Stimulated activated naive CD8-positive, alpha-beta T cell treated with anti-CD3 and anti-CD28 coated beads, Interleukin-15, Interleukin-2, amounts not matched to agents 100 U/mL and 50 U/mL, for 24 hours (primary cell): Measurements from ENCODE around the gene IL4R.

ENCODE experiments used
- ATAC-seq: fragments of 150-1000 bp; cut with Tn5 transposase; one replicate; pipeline ENCODE4 v1.10.0; 2021
- DNase-seq: peaks from one replicate; pipeline ENCODE4 v3.0.0; 2021

Gene IL4R

DNA sequence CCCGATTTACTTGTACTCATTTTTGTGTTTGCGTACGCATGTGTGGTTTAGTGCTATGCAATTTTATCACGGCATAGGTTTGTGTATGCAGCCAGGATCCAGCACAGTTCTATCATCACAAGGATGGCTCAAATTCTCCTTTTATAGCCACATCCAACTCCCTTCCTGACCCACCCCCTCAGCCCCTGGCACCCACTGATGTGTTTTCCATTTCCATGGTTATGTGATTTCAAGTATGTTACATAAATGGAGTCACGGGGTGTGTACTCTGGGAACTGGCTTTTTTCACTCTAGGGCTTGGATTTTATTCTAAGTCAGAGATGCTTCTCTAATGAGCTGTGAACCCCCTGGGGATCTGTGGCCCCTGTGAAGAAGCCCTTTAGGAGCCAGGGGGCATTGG lies 16.8 kb downstream of the IL4R start:
- DNase-seq (no peak), ATAC-seq (no peak)

DNA sequence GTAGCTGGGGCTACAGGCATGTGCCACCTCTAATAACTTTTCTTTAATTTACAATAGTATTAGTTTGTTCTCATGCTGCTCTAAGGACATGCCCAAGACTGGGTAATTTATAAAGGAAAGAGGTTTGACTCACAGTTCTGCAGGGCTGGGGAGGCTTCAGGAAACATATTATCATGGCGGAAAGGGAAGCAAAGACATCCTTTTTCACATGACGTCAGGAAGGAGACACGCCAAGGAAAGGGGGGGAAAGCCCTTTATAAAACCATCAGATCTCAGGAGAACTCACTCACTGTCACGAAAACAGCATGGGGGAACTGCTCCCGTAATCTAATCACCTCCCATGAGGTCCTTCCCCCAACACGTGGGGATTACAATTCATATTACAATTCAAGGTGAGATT lies 18.3 kb downstream of the IL4R start:
- DNase-seq (no peak), ATAC-seq (no peak)

DNA sequence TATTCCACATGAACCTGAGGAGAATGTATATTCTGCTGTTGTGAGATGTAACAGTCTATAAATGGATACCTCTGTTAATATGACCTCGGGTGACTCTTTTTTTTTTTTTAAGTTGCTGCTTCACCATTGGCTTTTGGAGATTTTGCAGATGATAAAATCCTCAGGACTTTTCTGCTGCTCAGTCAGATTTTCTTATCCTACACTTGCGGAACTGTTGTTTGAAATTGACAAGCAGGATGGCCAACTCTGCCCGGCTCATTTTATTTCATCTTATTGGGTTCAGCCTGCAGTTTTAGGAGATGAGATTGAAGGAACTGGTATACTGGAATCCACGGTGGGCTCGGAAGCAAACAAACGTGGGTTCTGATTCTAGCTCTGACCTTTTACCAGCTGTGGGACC lies 19.3 kb downstream of the IL4R start:
- DNase-seq (no peak), ATAC-seq (no peak)

DNA sequence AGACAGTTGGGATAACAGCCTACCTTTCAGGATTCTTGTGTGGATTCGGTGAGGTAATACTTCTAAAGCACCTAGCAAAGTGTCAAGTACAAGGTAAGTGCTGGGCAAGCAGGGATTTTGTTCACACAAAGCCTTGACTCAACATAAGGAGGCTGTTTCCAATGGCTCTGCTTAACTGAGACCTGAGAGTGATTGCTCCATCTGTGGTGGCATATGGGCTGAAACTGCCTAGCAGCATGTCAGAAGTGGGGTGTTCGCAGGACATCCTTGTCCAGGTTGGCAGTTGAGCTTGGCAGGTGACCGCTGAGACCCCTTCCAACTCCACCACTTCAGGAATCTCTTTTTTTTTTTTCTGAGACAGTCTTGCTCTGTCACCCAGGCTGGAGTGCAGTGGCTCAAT lies 19.8 kb downstream of the IL4R start:
- ATAC-seq (no peak), DNase-seq (no peak)

DNA sequence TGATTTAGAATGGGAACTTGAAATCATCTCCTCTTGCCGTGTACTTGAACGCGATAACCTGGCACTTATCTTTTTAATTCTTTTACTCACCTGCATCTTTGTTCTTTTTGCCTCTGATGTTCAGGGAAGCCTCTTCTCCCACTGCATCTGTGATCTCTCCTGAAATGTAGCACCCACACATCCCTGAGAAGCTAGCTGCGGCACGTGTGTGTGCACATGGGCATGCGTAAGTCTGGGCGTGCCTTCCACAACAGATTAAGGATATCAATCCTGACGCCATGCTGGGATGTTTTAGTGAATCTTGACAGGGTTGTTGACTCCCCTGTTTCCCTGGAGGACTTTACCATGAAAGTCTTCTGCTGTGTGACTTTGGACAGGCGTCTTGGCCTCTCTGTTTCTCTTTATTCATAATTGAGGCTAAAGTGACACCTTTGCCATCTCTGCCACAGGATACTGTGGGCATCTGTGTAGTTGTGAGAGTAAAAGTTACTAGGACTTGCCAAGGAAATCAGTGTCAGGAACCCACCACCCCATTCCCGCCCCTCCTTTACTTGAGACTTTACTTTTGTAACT lies 20.5 kb downstream of the IL4R start:
- ATAC-seq = no peak
- no peak for DNase-seq

DNA sequence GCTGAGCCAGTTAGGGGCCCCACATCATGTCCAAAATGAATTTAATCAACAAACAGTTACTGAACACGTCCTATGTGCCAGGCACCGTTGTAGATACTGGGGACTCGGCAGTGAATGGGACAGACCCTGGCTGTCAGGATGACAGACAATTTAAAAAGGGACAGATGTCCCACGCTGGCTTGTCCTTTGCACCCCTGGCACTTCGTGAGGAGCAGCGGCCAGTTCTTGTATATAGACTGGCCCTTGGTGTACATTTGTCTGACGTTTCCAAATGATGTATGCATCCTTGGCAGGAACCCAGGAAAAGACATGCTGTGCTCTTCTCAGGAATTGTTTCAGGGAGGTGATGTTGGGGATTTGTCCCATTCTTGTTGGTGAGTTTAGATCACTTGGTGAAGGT lies 21.1 kb downstream of the IL4R start:
- DNase-seq (no peak), ATAC-seq (no peak)

DNA sequence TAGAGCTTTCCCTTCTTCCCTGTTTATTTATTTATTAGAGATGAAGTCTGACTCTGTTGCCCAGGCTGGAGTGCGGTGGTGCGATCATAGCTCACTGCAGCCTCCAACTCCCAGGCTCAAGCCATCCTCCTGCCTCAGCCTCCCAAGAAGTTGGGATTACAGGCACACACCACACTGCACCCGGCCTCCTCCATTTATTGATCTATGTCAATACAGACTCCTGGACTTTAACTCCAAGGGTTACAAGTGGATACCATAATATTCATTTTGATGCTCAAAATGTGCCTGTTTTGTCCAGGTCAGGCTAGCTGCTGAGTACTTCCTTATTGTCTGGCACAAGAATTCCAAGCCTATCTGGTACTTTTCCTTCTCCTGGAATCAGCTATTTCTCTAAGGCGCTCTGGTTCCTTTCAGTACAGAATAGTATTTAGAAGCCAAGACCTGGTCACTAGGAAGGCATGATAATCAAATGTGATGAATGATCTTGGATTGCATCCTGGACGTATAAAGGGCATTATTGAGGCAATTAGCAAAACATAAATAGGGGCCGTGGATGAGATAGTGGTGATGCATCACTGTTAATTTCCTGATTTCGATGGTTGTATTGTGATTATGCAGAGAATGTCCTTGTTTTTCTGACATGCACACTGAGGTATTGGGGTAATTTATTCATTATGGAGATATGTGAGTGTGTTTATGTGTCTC lies 21.7 kb downstream of the IL4R start:
- ATAC-seq (no peak), DNase-seq (no peak)

DNA sequence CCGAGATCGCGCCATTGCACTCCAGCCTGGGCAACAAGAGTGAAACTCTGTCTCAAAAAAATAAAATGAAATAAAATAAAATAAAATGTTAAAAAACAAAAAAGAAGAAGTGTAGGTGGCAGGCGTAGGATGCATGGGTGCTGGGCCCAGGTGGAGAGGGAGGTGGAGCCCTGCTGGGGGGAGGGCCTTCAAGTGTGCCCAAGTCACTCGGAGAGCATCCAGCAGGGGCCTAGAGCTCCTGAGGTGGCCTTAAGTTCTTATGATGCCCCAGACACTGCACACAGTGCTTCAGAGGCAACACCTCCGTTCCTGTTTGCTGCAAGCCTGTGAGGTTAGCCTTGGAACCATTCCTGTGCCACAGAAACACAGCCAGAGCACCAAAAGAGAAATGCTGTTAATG lies 23.2 kb downstream of the IL4R start:
- ATAC-seq (no peak), DNase-seq (no peak)

DNA sequence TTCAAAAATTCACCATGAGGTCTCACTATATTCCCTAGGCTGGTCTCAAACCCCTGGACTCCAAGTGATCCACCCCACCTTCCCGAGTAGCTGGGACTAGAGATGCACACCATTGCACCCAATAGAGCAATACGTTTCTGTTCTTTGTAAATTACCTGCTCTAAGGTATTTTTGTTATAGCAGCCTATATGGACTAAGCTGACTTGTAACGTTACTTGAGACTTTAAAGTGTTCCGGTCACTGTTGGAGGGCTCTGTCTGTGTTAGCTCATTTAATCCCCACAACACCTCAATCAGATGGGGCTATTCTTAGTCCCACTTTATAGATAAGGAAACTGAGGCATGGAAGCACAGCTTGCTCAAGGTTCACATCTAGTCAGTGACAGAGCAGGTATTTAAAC lies 25.4 kb downstream of the IL4R start:
- DNase-seq = no peak
- no peak for ATAC-seq

DNA sequence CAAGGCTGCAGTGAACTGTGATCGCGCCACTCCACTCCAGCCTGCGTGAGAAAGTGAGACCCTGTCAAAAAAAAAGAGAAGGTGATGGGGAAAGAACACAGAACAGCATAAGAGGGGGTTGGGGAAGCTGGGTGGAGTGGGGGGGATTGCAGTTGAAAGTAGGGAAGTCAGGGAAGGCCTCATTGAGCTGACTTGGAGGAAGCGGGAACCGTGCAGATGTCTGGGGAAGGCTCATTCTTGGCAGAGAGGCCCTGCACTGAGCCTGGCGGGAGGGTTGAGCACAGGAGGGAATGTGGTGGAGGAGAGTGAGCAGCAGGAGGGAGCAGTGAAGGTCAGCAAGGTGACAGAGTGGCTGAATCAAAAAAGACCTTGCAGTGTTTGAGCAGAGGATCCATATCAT lies 26.9 kb downstream of the IL4R start:
- ATAC-seq (no peak), DNase-seq (no peak)

DNA sequence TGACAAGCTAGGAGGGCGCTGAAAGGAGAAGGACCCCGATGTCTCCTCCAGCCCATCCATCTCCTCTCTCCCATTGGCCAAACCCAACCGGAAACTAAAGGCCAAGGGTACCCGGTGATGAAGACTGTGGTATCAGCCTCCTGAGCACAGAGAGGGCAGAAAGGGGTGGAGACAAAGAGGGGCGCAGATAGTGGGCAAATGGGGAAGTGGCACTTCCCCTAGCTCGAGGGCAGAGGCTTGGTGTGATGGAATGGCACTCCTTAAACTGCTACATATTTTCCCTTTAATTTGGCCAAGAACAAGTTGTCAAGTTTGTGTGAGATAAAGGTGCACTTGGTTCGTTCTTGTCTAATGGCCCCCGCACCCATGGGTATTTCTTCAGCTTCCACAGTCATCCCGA lies 27.8 kb downstream of the IL4R start:
- no peak for DNase-seq
- no peak for ATAC-seq

DNA sequence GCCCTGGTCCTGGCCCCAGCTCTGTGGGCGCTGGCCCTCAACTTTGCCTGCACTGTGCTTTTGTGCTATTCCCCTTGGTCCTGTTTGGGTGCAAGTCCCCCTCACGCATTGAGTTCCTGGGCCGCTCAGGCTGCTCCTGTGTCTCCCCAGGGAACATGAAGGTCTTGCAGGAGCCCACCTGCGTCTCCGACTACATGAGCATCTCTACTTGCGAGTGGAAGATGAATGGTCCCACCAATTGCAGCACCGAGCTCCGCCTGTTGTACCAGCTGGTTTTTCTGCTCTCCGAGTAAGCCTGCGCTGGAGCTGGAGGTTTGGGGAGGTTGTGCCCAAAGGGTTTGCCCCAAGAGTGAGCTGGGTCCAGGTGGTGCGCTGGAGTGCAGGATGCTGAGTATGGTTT lies 28.2 kb downstream of the IL4R start:
- ATAC-seq (no peak), DNase-seq (no peak)

DNA sequence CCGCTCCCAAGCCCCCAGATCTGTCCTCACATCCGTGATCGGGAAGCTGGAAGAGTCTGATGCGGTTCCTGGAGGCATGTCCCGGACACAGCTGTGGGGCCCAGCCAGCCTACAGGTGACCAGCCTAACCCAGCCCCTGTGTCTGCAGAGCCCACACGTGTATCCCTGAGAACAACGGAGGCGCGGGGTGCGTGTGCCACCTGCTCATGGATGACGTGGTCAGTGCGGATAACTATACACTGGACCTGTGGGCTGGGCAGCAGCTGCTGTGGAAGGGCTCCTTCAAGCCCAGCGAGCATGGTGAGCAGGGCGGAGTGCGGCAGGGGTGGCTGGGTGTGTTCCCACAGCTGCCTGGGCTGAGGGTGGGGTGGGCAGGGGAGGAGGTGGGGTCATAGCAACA lies 30.9 kb downstream of the IL4R start:
- ATAC-seq (no peak), DNase-seq (no peak)

DNA sequence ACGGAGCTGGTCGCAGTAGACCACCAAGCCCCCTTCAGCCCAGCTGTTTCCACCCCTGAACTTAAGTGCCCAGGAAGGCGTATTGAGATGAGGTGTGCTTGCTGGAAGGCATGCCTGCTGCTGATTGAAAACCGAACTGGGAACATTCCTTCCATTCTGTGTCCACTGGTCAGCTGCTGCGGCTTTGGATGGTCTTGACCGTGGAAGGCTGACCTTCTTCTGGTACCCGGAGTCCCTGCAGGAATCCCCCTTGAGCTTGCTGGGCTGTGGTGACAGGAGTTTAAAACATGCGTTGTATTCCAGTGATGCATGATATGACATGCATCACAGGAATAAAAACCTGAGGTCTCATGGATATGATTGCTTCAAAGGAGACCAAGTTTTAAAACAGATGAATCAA lies 31.4 kb downstream of the IL4R start:
- ATAC-seq (no peak), DNase-seq (no peak)

DNA sequence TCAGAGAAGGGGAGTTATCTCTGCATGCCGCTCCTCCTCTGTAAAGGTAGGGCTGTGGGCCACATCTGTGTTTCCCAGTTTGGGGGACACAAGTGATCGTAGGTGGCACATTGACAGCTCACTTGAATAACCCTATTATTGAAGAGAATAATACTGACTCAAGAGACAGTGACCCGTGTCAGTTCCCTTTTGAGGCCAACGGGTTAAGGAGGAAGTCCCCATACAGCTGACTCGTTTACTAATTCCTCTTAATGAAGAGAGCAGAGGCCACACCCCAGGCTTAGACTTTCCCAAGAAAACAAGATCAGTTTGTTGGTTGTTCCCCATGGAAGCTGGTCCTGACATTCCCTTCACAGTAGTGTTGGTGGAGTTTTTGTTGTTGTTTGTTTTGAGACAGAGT lies 33.0 kb downstream of the IL4R start:
- ATAC-seq (no peak), DNase-seq (no peak)

DNA sequence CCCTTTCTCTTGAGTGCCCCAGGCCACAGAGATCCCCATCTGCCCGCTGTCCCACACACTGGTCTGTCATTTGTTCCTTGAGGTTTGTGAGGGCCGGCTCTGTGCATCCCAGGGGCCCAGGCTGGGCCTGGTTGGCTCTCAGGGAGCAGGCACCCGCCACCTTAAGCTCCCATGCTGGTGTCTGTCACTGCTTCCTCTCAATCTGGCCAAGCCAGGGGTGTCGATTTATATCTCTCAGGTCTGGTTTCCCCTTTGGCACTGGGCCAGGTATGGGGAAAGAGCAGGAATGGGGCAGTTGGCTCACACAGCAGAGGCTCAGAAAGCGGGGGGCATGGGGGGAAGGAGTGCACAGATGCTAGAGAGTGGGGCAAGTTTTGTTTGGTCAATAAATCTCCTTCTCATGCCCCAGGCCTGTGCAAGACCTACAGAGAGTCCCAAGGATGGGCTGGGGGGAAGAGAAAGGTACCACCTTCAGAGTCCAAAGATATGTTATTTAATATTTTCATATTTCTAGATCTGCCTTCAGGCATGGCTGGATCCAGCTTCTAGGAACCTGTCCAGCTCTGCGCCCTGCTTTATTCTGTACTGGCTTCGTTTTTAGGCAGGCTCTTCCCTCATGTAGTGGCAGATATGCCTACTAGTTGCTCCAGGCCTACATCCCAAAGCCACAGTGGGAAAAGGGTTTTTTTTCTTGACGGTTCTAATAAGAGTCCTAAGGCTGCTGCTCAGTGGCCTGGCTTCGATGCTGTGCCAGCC lies 34.3 kb downstream of the IL4R start:
- ATAC-seq = peak; percentile 11
- no peak for DNase-seq

DNA sequence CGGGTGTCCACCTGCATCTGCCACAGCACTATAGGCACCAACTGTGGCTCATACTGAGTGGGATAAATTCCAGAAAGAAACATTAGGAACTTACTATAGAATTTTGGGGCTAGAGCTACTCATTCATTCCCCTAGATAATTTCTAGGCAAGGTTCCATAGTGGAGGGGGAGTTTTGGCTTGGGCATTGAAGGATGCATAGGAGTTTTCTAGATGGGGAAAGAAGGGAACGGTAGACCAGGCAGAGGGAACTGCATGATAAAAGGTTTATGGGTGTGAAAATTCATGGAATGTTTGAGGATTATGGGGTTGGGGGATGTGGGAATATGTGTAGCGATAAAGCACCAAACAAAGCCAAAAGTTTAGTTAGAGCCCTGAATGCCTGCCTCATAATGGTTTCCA lies 35.5 kb downstream of the IL4R start:
- no peak for ATAC-seq

DNA sequence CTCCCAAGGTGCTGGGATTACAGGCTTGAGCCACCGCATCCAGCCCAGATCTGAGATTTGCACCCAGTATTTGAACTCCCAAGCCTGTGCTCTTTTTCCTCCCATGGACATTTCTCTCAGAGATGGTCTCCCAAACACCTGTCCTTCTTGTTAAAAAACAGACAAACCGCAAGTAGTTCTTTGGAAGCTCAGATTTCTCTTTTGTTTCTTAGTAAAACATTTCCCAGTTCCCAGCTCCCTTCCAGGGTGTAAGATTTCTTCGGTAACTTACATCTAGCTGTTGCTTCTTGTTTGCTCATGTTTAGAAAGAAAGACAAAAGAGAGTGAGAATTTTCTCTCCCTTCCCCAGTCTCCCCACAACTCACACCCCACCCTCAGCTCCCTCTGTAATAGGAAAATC lies 36.2 kb downstream of the IL4R start:
- ATAC-seq (no peak), DNase-seq (no peak)

More for the DNA sequence above, 35.5 kb downstream of the IL4R start:
- no peak for DNase-seq

DNA sequence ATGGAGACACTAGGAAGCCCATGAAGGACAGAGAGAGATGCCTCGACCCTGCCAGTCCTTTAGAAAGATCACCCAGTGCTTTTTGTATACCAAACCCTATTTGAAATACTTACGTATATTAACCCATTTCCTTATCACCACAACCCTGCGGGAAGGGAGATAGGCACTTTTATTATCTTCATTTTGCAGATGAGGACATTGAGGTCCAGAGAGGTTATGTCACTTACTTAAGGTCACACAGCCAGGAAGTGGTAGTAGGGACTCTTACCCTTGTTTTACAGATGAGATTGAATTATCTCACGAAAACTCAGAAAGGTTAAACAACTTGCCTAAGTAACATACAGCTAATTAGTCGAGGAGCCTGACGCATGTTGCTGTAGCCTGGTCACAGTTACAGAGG lies 38.2 kb downstream of the IL4R start:
- no peak for ATAC-seq
- DNase-seq = no peak

DNA sequence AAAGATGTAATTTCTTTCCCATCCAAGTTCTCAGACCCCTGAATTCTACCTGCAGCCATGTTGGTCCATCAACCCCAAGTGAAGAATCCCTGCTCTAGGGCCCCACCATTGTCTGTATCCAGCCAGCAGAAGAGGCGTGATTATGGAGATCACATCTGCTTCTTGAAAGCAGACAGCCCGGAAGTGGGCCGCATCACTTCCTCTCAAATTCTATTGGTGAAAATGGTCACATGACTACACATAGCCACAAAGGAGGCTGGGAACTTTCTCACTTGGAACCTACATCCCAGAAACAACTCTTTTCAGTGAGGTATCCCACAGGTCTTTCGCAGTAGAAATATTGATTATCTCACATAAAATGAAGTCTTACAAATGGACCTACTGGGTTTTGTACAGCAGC lies 40.1 kb downstream of the IL4R start:
- no peak for ATAC-seq
- no peak for DNase-seq

DNA sequence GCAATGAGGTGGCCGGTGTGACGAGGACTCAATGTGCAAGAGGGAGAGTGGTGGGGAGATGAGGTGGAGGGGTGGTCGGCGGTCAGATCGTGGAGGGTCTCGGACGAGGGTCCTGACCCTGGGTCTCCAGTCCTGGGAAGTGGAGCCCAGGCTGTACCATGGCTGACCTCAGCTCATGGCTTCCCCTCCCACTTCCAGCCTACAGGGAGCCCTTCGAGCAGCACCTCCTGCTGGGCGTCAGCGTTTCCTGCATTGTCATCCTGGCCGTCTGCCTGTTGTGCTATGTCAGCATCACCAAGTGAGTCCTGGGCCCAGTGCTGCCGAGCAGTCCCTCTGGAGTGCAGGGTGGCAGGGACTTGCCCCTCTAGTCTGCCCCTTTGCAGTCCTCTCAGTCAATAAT lies 41.8 kb downstream of the IL4R start:
- ATAC-seq (peak; percentile 49), DNase-seq (no peak)

DNA sequence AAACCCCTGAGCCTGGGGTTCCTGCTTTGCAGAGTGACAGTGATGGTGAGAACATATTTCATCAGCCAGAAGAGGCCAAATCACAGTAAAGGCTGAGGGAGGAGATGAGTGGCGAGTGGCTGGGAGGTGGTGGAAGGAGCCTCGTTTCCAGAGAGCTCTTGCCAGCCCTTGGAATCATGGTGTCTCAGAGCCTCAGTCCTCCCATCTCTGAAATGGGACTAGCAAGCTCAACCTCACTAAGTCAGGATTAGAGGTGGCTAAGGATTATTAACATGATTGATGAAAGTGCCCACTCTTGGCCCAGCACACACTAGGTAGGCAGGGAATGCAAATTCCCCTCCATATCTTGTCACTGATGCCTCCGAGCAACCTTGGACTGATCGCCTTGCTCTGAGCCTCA lies 43.0 kb downstream of the IL4R start:
- DNase-seq = no peak

DNA sequence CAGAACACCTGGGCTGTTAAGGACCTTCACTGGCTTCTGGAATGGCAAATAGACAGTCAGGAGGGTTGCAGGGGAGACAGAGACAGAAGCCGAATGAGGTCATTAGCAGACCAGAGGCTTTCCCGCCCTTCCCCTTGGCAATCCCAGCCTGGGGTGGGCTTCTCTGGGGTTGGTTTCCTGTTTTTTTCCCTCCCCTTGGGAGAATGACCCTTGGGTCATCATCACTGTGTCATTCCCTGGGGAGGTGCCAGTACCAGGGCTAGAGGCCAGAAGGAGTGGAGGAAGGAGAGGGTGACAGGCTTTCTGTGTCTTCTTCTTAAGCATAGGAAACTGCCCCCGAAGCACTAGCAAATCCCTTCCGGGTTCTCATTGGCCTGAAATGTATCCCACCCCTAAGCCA lies 45.3 kb downstream of the IL4R start:
- no peak for ATAC-seq
- no peak for DNase-seq

More for the DNA sequence above, 43.0 kb downstream of the IL4R start:
- ATAC-seq = no peak

DNA sequence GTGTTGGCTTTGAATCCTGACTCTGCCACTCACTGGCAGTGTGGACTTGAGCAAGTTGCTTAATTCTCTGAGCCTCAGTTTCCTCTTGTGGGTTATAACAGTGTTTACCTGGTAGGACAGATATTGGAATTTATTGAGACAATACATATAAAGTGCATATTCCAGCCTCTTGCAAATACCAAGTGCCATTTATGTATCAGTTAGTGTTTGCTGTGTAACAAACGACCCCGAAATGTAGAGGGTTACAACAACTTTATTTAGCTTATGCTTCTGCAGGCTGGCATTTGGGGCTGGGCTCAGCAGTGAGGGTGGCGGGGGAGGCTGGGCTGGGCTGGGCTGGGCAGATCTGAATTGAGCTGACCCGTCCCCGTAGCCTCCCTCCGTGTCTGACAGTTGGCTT lies 45.8 kb downstream of the IL4R start:
- DNase-seq = no peak
- no peak for ATAC-seq
